C4-2B (cell line): Measurements from ENCODE around the gene CCT5.

Source experiments
- CTCF ChIP-seq: fragments of 450-650 bp; conservative IDR thresholded peaks from 2 replicates; pipeline ENCODE4 v1.5.1; 2017; ENCODE audit warnings: mild to moderate bottlenecking
- ZFX ChIP-seq: fragments of 450-650 bp; IDR thresholded peaks from 2 replicates; pipeline ENCODE4 v1.6.1; 2017

- no peak for TF ChIP-seq CTCF
- no peak for TF ChIP-seq ZFX
Observed at GRCh38 chr5:10289991-10290390, 39.9 kb downstream of the CCT5 start.
